Duodenal mucosa (tissue), 2 donors: ENCODE results near the gene BRICD5.

ENCODE experiments used
- H3K27ac ChIP-seq: one replicate; pipeline ENCODE4 v1.7.0; 2013; ENCODE audit warnings: low read depth, low read length
- H3K27me3 ChIP-seq, 2 donors: one replicate each; pipeline ENCODE4 v1.7.0; 2013; ENCODE audit warnings: low read length in 2 of 2, control low read depth in 1 of 2; ENCODE audit not compliant: insufficient read depth in 2 of 2, control insufficient read depth in 1 of 2
- H3K36me3 ChIP-seq, 2 donors: one replicate each; pipeline ENCODE4 v1.7.0; 2013; ENCODE audit warnings: low read length in 2 of 2, control low read depth in 1 of 2; ENCODE audit not compliant: insufficient read depth in 2 of 2, control insufficient read depth in 1 of 2
- H3K4me1 ChIP-seq, 2 donors: one replicate each; pipeline ENCODE4 v1.7.0; 2013; ENCODE audit warnings: low read length in 2 of 2, control low read depth in 1 of 2; ENCODE audit not compliant: insufficient read depth in 2 of 2, control insufficient read depth in 1 of 2
- H3K4me3 ChIP-seq, 2 donors: one replicate each; pipeline ENCODE4 v1.7.0; 2013; ENCODE audit warnings: low read length in 2 of 2, low read depth in 1 of 2
- H3K9ac ChIP-seq, 2 donors: one replicate each; pipeline ENCODE4 v1.7.0; 2013; ENCODE audit warnings: low read length in 2 of 2, low read depth in 1 of 2
- H3K9me3 ChIP-seq, 2 donors: one replicate each; pipeline ENCODE4 v1.7.0; 2013; ENCODE audit warnings: low read length in 2 of 2, control low read depth in 1 of 2; ENCODE audit not compliant: control insufficient read depth in 1 of 2

Gene BRICD5

DNA sequence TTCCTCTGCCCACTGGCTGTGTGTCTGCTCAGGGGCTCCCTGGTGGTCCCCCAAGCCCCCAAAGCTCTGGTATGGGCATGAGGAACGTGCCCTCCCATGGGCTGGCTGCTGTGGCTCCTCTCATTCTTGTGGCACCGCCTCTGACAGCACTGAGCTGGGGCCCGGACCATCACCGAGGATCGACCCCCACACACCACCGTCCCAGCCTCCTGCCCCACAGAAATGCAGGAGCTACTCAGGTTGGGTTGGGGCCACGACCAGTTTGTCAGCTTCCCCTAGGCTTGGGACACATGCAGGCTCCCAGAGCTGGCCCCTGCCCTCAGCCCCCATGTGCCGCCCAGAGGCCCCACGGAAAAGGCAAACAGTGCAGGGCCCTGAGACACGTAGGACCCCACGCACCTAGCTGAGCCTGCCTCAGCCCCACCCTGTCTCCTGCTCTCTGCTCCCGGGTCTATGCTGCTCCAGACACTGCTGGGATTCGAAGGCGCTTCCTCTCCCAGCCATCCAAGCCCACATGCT is 11.0 kb downstream of the BRICD5 start:
- Histone ChIP-seq H3K4me3 (no peak overlapping the region), H3K9ac (no peak overlapping the region), H3K36me3 (no peaks in the 10 kb centered on the region), H3K27ac (no peak overlapping the region), H3K27me3 (peaks cover 32 to 37% of the 10 kb centered on the region in 2 donors), H3K4me1 (peaks cover 2 to 13% of the 10 kb centered on the region in 2 donors), H3K9me3 (no peaks in the 10 kb centered on the region)

DNA sequence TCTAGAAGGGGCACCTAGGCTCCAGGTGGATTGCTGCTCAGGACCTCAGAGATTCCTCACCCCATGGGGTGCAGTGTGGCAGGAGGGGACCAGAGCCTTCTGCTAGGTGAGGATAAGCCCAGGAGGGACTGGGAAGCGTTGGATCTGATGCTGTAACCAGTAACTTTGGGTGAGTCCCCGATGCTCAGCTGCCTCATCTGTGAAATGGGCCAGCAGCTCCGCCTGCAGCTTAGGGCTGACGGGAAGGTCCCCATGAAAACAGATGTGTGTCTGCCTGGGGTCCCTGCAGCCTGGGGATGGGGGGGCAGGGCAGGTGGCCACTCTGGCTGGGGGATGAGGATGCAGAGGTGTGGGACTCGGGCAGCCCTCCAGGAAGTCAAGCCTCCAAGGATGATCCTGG is 11.6 kb downstream of the BRICD5 start:
- Histone ChIP-seq H3K9me3 (no peaks in the 10 kb centered on the region), H3K27ac (no peak overlapping the region), H3K4me1 (peaks cover 0 to 12% of the 10 kb centered on the region in 2 donors), H3K27me3 (peaks cover 37 to 43% of the 10 kb centered on the region in 2 donors), H3K4me3 (no peak overlapping the region), H3K9ac (no peak overlapping the region), H3K36me3 (no peaks in the 10 kb centered on the region)

DNA sequence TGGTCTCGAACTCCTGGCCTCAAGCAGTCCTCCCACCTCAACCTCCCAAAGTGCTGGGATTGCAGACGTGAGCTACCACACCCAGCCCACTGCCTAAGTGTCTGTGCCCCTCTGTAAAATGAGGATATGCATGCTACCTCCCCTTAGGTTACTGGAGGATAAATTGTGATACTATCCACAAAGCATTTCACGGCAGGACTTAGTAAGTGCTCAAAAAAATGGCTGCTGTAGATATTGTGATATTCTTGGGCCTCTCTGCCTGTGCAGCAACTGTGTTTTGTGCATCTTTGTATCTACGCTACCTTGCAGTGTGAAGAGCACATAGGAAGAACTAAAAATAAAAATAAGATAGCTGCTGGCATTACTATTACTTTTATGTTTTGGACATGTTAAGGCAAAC is 12.4 kb downstream of the BRICD5 start:
- H3K36me3 ChIP-seq: no peaks in the 10 kb centered on the region
- H3K4me3 ChIP-seq: no peak overlapping the region
- no peaks in the 10 kb centered on the region for H3K9me3 ChIP-seq
- H3K4me1 ChIP-seq: peaks cover 0 to 12% of the 10 kb centered on the region in 2 donors
- no peak overlapping the region for H3K27ac ChIP-seq
- peaks cover 41 to 43% of the 10 kb centered on the region in 2 donors for H3K27me3 ChIP-seq
- H3K9ac ChIP-seq: no peak overlapping the region

DNA sequence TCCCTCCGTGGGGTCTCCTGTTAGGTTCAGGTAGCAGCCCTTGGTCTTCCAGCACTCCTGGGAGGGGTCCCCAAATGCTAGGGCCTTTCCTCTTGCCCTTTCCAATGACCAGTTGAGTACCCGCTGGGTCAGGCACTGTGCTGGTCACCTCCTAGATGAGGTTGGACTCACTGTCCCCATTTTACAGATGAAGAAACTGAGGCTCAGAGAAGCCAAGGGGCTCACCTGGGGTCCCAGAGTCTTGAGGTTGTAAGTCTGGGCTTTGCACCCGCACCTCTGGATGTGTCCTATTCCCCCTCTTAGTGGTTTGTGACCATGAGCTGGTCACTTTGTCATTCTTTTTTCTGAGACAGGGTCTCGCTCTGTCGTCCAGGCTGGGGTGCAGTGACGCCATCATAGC is 12.9 kb downstream of the BRICD5 start:
- Histone ChIP-seq H3K4me1 (peaks cover 0 to 12% of the 10 kb centered on the region in 2 donors), H3K9ac (no peak overlapping the region), H3K36me3 (no peaks in the 10 kb centered on the region), H3K27ac (no peak overlapping the region), H3K27me3 (peaks cover 41 to 43% of the 10 kb centered on the region in 2 donors), H3K9me3 (no peaks in the 10 kb centered on the region), H3K4me3 (no peak overlapping the region)

DNA sequence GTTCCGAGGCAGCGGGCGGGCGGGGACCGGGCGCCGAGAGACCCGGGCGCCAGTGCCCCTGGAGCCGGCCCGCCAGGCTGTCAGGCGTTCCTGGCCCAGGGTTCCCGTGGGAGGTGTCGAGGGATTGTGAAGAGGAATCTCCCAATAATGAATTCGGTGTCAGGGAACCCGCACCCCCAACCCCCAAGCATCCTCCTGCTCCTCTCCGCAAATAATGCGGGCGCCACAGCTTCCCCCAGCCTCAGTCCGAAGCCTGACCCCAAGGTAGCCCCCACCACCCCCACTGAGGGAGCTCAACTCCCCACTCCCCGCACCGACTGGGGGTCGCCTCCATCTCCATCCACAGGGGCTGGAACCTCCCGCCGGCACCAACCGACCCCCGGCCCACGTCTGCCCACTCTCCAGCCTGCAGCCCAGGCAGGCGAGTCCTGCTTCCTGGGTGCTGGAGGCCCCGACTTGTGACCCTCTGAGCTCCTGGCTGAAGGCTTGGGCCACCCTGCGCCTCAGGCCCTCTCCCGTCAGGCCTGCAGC is 13.6 kb downstream of the BRICD5 start:
- Histone ChIP-seq H3K9me3 (no peaks in the 10 kb centered on the region), H3K27me3 (peaks cover 41 to 43% of the 10 kb centered on the region in 2 donors), H3K4me1 (peaks cover 0 to 12% of the 10 kb centered on the region in 2 donors), H3K9ac (no peak overlapping the region), H3K36me3 (no peaks in the 10 kb centered on the region), H3K27ac (no peak overlapping the region), H3K4me3 (no peak overlapping the region)

DNA sequence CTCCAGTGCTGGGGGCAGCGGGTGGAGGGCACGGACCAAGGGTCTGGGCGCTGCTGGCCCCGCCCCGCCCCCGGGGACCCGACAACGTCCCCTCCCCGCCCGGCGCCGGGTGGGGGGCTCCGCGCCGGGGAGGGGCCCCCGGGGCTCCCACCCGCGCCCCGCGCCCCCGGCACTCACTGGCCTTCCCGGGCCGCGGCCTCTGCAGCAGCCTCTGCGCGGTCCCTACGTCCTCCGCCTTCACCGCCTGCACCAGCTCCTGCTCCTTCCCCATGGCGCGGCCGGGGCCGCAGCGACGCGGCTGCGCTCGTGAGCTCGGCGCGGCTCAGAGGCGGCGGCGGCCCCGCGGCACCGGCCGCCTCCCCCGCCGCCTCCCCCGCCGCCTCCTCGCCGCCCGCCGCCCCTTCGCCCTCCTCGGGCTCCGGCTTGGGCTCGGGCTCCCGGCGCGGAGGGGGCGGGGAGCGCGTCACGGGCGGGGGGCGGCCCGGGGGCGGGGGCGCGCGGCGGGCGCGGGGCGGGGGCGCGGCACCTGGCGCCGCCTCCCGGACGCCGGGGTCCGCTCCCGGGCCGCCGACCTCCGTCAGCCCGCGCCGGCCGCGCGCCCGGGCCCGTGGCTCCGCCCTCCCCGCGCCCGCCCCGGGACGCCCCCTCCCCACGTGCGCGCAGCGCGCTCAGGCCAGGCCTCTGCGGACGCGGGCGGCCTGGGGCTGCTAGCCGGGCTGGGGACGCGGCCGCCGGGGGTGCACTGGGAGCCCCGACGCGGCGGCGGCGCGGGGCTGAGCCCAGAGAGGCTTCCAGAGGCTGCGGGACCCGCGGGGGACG is 14.3 kb downstream of the BRICD5 start, which contains the start of gene CASKIN1:
CASKIN1 (minus strand) TSS at position 444 of the 819 bp plus-strand sequence; CDS start at position 271, 173 bp downstream.
- no peak within 1 kb of the TSS for H3K27ac ChIP-seq
- peaks cover 41 to 43% of the 10 kb centered on the region in 2 donors for H3K27me3 ChIP-seq
- no peak within 1 kb of the TSS for H3K4me3 ChIP-seq
- H3K36me3 ChIP-seq: no peaks in the 10 kb centered on the region
- no peaks in the 10 kb centered on the region for H3K9me3 ChIP-seq
- no peak within 1 kb of the TSS for H3K9ac ChIP-seq
- peaks cover 0 to 12% of the 10 kb centered on the region in 2 donors for H3K4me1 ChIP-seq

DNA sequence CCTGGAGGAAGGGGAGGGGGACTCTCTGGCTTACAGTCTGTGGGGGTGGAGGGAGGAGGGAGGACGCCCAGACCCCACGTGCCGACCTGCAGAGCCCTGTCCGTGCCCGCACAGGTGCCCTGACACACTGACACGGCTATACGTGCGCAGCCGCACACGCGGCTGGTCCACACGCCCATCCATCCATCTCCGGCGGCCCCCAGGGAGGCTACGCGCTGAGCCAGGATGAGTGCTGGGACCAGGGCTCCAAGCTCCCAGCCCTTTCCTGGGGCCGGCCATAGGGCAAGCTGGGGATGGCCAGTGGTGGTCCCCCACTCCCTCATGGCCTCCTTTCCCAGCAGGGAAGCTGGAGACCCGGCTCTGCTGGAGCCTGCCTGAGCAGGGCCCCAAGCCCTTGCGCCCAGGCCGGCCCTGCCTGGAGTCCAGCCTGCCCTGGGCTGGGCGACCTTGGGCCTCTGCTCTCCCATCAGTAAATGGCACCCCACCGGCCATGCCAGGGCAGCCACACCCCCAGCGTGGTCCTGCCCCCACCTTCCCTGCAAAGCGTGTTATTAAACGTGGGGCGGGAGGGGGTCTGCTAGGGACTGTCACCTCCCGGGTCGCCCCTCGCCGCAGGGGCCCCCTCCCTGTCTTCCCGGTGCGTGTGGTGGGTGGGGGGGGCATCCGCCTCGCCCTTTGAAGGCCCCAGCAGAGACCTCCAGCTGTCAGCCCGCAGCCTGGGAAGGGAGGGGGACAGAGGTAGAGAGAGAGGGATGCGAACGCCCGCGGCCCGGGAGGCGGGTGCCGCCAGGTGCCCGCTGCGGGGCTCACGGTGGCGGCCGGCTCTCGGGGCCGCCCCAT is 15.1 kb downstream of the BRICD5 start:
- Histone ChIP-seq H3K9me3 (no peaks in the 10 kb centered on the region), H3K4me1 (peaks cover 0 to 12% of the 10 kb centered on the region in 2 donors), H3K9ac (no peak overlapping the region), H3K27ac (no peak overlapping the region), H3K4me3 (no peak overlapping the region), H3K27me3 (peaks cover 41 to 43% of the 10 kb centered on the region in 2 donors), H3K36me3 (no peaks in the 10 kb centered on the region)

DNA sequence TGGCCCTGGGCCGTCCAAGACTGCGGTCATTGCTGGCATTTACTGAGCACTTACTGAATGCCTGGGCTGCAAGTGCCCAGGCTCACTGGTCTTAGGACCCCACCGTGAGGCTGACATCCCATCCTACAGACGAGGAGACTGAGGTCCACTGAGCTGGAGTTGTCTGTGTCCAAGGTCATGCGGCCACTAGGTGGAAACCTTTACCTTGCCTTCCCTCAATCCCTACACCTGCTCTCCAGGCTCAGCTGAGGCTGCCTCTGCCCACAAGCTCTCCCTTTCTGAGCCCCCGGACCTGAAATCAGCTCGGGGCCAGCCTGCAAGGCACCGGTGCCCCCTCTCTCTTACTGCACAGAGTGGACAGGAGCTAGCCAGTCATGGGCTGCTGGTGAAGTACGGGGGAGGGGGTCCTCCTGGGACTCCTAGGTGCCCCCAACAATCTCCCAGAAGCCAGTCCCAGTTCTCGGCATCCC is 15.8 kb downstream of the BRICD5 start:
- Histone ChIP-seq H3K27me3 (peaks cover 38 to 41% of the 10 kb centered on the region in 2 donors), H3K27ac (no peak overlapping the region), H3K9ac (no peak overlapping the region)

DNA sequence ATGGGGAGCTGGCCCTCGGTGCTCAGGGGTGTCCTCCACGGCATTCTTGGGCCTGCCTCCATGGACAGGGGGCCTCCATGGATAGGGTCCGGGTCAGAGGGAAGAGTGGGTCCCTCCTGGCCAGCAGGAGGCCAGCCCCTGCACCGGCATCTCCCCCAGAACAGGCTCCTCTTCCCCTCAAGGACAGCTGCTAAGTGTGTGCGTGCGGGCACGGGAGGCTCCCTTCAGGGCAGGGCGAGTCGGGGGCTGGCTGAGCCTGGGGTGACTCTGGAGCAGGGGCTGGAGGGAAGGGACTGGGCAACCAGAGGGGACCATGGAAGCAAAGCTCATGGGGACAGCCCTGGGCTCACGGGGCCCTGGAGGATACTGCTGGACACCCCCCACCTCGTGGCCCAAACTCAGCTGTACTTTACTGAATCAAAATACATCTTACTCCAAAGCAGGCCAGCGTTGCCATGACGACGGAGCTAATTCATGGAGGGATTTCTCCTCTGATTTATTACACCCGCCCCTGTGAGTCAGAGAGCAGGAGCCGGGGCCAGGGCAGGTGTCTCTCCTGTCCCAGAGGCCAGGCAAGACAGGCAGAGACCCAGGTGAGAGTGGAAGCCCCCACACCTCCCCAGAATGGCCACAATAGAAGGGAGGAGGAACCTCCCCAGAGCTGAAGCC is 16.4 kb downstream of the BRICD5 start:
- Histone ChIP-seq H3K9ac (no peak overlapping the region), H3K4me3 (no peak overlapping the region), H3K27me3 (peaks cover 35 to 41% of the 10 kb centered on the region in 2 donors)

More for the DNA sequence above, 15.8 kb downstream of the BRICD5 start:
- Histone ChIP-seq H3K4me1 (peaks cover 0 to 12% of the 10 kb centered on the region in 2 donors), H3K4me3 (no peak overlapping the region), H3K36me3 (no peaks in the 10 kb centered on the region), H3K9me3 (no peaks in the 10 kb centered on the region)

More for the DNA sequence above, 16.4 kb downstream of the BRICD5 start:
- H3K4me1 ChIP-seq: peaks cover 0 to 15% of the 10 kb centered on the region in 2 donors
- no peak overlapping the region for H3K27ac ChIP-seq
- no peaks in the 10 kb centered on the region for H3K9me3 ChIP-seq
- no peaks in the 10 kb centered on the region for H3K36me3 ChIP-seq
